Lower leg skin (tissue), 3 donors: ENCODE measurements around the gene C2CD5.

Experiments used
- POLR2A ChIP-seq, 2 donors: fragments of 450-650 bp; IDR thresholded peaks; one replicate each; pipeline ENCODE4 v1.6.1; 2016 to 2017; ENCODE audit warnings: antibody characterized with exemption in 2 of 2, mild to moderate bottlenecking in 1 of 2, moderate library complexity in 1 of 2
- TF ChIP-seq, protein P1 (sequence below), 3 donors: fragments of 450-650 bp; IDR thresholded peaks; one replicate each; pipeline ENCODE4 v1.5.1; 2016; ENCODE audit warnings: antibody characterized with exemption in 3 of 3, mild to moderate bottlenecking in 3 of 3, moderate library complexity in 2 of 3

DNA sequence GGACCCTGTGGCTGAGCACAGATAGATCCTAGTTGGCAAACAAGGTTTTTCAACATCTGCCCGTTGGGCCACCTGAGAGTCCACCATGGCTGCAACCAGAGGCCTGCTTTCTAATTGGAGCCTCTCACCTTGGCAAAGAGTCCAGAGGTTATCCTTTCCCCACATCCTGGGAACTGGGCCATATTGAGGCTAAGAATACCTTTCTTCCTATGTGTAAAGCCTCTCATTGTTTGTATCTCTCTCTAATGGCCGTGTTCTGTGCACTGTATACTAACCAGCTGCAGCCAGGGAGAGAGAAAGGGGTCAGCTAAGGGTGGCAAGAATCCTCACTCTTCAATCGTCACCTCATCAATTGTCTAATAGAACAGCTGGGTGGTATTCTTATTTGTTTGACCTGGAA, 130.8 kb downstream of the C2CD5 start:
- TF ChIP-seq, protein P1, sequence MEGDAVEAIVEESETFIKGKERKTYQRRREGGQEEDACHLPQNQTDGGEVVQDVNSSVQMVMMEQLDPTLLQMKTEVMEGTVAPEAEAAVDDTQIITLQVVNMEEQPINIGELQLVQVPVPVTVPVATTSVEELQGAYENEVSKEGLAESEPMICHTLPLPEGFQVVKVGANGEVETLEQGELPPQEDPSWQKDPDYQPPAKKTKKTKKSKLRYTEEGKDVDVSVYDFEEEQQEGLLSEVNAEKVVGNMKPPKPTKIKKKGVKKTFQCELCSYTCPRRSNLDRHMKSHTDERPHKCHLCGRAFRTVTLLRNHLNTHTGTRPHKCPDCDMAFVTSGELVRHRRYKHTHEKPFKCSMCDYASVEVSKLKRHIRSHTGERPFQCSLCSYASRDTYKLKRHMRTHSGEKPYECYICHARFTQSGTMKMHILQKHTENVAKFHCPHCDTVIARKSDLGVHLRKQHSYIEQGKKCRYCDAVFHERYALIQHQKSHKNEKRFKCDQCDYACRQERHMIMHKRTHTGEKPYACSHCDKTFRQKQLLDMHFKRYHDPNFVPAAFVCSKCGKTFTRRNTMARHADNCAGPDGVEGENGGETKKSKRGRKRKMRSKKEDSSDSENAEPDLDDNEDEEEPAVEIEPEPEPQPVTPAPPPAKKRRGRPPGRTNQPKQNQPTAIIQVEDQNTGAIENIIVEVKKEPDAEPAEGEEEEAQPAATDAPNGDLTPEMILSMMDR (IDR thresholded peaks at IDR 0.05), result no peak
- TF ChIP-seq POLR2A (IDR thresholded peaks at IDR 0.05), result no peak
